TTC549 (cell line): ENCODE results near the gene CCDC86.

ENCODE experiments used
- FAIRE-seq: peaks from 2 replicates; lab custom pipeline; 2012; peaks lifted over from hg19 to GRCh38; lab: Jason Lieb, UNC

The CCDC86 gene

GRCh38 chr11:60831143-60831500 lies 10.8 kb upstream of the CCDC86 start:
- FAIRE-seq, result no peak

- FAIRE-seq, result no peak
These were observed 10.3 kb upstream of the CCDC86 start for GRCh38 chr11:60831501-60832079.

GRCh38 chr11:60834742-60835533 lies 7.0 kb upstream of the CCDC86 start:
- no peak for FAIRE-seq

- FAIRE-seq, result no peak
These were observed 6.4 kb upstream of the CCDC86 start for GRCh38 chr11:60835534-60835846.

- no peak for FAIRE-seq
These were observed 4.9 kb upstream of the CCDC86 start for GRCh38 chr11:60836866-60837515.

- FAIRE-seq, result no peak
These were observed 3.8 kb upstream of the CCDC86 start for GRCh38 chr11:60838132-60838531.

- FAIRE-seq, result no peak
These were observed 1.2 kb upstream of the CCDC86 start for GRCh38 chr11:60840470-60841430.

GRCh38 chr11:60842668-60843600 lies 1.0 kb downstream of the CCDC86 start:
- no peak for FAIRE-seq

- no peak for FAIRE-seq
These were observed 2.3 kb downstream of the CCDC86 start for GRCh38 chr11:60844045-60844869.

GRCh38 chr11:60844870-60845221 lies 2.9 kb downstream of the CCDC86 start:
- no peak for FAIRE-seq

GRCh38 chr11:60845338-60845737 lies 3.4 kb downstream of the CCDC86 start:
- no peak for FAIRE-seq

GRCh38 chr11:60847281-60847680 lies 5.4 kb downstream of the CCDC86 start:
- FAIRE-seq, result no peak

GRCh38 chr11:60847896-60848295 lies 6.0 kb downstream of the CCDC86 start:
- no peak for FAIRE-seq

GRCh38 chr11:60848714-60849151 lies 6.8 kb downstream of the CCDC86 start:
- FAIRE-seq, result no peak

GRCh38 chr11:60849641-60850520 lies 8.0 kb downstream of the CCDC86 start:
- FAIRE-seq, result no peak

GRCh38 chr11:60851327-60852104 lies 9.6 kb downstream of the CCDC86 start:
- no peak for FAIRE-seq

- no peak for FAIRE-seq
These were observed 10.4 kb downstream of the CCDC86 start for GRCh38 chr11:60852117-60852981.
